ENCODE measurements around the gene GNPNAT1. TPM values are rescaled to one million over a fixed set of nuclear protein-coding genes. Genes with fewer than 3 reads are reported as not detected.

GNPNAT1 gene
- total and polyA plus RNA-seq, 9 of the 15 experiments (the other 6 are each of a cell fraction or from before 2014, with no cell fraction given): 15.8 to 27.7 (median 25.3) TPM

- Histone ChIP-seq H4K20me1 (replicated peaks; ENCODE audit: control insufficient read depth, insufficient read depth, low read length) (no peaks in the 10 kb centered on the region), H3K27ac (ENCODE audit: extremely low read depth, low read depth, low read length) (no peak overlapping the region), H3K9me1 (ENCODE audit: control insufficient read depth, insufficient read depth, low read length) (no peaks in the 10 kb centered on the region), H3K79me2 (ENCODE audit: control insufficient read depth, insufficient read depth, low read length) (no peaks in the 10 kb centered on the region), H3K9me3 (replicated peaks; ENCODE audit: control insufficient read depth, insufficient read depth, low read depth, low read length) (no peaks in the 10 kb centered on the region), H2AFZ (ENCODE audit: low read depth, low read length) (no peak overlapping the region), H3K4me2 (ENCODE audit: insufficient read depth, low read length) (no peak overlapping the region), H3K27me3 (ENCODE audit: control insufficient read depth in 2 of 2, insufficient read depth in 2 of 2, low read length in 2 of 2) (no peaks in the 10 kb centered on the region), H3K9ac (ENCODE audit: insufficient read depth in 1 of 2, low read depth in 2 of 2, low read length in 2 of 2) (no peak overlapping the region), H3K4me3 (no peak overlapping the region), H3K4me1 (replicated peaks in 1 of 2; ENCODE audit: control insufficient read depth in 2 of 2, insufficient read depth in 2 of 2, low read length in 2 of 2) (no peaks in the 10 kb centered on the region), H3K36me3 (ENCODE audit: control insufficient read depth, insufficient read depth, low read length) (peaks cover 53% of the 10 kb centered on the region; the same call in 2 of the 3 replicates)
- in situ Hi-C loops (cut with MboI) (no loop called here), intact Hi-C loops (cut with micrococcal nuclease) (no loop called here)
- DNase-seq (ENCODE audit: extremely low read depth in 1 of 4, low spot score in 3 of 4) (no peak), FAIRE-seq (no peak), ATAC-seq (no peak)
- CTCF ChIA-PET (ENCODE audit: low intra/inter-chr PET ratio): no interaction called here
- no TSS peak for BruUV-seq (replicated peaks)
- TF ChIP-seq, protein P1, sequence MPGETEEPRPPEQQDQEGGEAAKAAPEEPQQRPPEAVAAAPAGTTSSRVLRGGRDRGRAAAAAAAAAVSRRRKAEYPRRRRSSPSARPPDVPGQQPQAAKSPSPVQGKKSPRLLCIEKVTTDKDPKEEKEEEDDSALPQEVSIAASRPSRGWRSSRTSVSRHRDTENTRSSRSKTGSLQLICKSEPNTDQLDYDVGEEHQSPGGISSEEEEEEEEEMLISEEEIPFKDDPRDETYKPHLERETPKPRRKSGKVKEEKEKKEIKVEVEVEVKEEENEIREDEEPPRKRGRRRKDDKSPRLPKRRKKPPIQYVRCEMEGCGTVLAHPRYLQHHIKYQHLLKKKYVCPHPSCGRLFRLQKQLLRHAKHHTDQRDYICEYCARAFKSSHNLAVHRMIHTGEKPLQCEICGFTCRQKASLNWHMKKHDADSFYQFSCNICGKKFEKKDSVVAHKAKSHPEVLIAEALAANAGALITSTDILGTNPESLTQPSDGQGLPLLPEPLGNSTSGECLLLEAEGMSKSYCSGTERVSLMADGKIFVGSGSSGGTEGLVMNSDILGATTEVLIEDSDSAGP (CRISPR knock-in tag; IDR thresholded peaks at IDR 0.05): no peak
- TF ChIP-seq MEIS2 (IDR thresholded peaks at IDR 0.05; ENCODE audit: partially characterized antibody): peak; percentile 3
- POLR2A ChIA-PET: no interaction called here
Measured at GRCh38 chr14:52769887-52770286, 21.5 kb downstream of the GNPNAT1 start.

DNA sequence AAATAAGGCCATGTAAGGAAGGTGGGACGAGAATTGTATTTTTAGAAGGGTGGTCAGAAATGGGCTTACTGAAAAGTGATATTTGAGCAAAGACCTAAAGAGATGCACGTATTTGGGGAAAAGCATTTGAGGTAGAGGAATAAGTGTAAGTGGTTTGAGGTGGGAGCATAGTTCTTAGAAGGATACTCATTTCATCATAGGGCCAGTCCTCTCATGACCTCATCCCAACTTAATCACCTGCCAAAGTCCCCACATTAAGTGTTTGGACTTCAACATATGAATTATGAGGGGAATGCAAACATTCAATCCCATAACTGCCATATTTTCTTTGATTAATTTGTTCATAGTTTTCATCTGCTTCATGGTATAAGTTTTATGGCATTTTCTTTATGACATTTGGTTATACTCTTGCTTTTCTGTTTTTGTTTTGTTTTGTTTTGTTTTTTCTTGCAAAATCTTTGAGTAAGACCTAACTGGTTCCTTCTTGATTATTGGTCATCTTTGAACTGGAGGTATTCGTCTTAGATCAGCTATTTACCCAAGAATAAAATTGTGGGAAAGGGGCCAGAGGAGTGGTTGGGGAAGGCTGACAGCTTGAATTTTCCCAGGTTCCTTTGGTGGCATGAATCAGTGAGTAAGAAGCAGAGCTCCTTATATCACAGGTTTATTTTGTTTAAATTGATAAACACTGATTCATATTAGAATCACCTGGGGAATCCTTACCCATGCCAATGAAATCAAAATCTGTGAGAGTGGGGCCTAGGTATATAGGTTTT lies 24.2 kb downstream of the GNPNAT1 start:
- H2AFZ ChIP-seq (ENCODE audit: low read depth, low read length): no peak overlapping the region
- no peak for ATAC-seq
- H3K9ac ChIP-seq (ENCODE audit: insufficient read depth in 1 of 2, low read depth in 2 of 2, low read length in 2 of 2): no peak overlapping the region
- TF ChIP-seq U2AF2 (optimal IDR thresholded peaks at IDR 0.05; ENCODE audit: low read depth, low read length): no peak
- no peak for TF ChIP-seq ELF2 (CRISPR knock-in tag; IDR thresholded peaks at IDR 0.05)
- TF ChIP-seq ZFPM2 (CRISPR knock-in tag; IDR thresholded peaks at IDR 0.05): no peak
- TF ChIP-seq TEAD2 (tag; IDR thresholded peaks at IDR 0.05): no peak
- no peak for TF ChIP-seq SLC30A9 (CRISPR knock-in tag; IDR thresholded peaks at IDR 0.05)
- no peak for TF ChIP-seq ZNF24 (IDR thresholded peaks at IDR 0.05)
- no peak for TF ChIP-seq TEAD4 (IDR thresholded peaks at IDR 0.05; ENCODE audit: low read length)
- TF ChIP-seq TEAD4 (CRISPR knock-in tag; IDR thresholded peaks at IDR 0.05; ENCODE audit: borderline replicate concordance): no peak
- TF ChIP-seq DMBX1 (CRISPR knock-in tag; IDR thresholded peaks at IDR 0.05; ENCODE audit: borderline replicate concordance): no peak
- no peak for TF ChIP-seq NFXL1 (CRISPR knock-in tag; IDR thresholded peaks at IDR 0.05)
- in situ Hi-C loops (cut with MboI) (no loop called here), intact Hi-C loops (cut with micrococcal nuclease) (no loop called here)
- no TSS peak for BruUV-seq (replicated peaks)
- no peak overlapping the region for H3K27ac ChIP-seq (ENCODE audit: extremely low read depth, low read depth, low read length)
- ChIA-PET CTCF (ENCODE audit: low intra/inter-chr PET ratio) (no interaction called here), POLR2A (no interaction called here)
- no peaks in the 10 kb centered on the region for H3K9me3 ChIP-seq (replicated peaks; ENCODE audit: control insufficient read depth, insufficient read depth, low read depth, low read length)
- DNase-seq (ENCODE audit: extremely low read depth in 1 of 4, low spot score in 3 of 4): no peak
- H3K4me2 ChIP-seq (ENCODE audit: insufficient read depth, low read length): no peak overlapping the region
- H3K9me1 ChIP-seq (ENCODE audit: control insufficient read depth, insufficient read depth, low read length): no peaks in the 10 kb centered on the region
- peaks cover 49% of the 10 kb centered on the region; the same call in 2 of the 3 replicates for H3K36me3 ChIP-seq (ENCODE audit: control insufficient read depth, insufficient read depth, low read length)
- H3K4me1 ChIP-seq (replicated peaks in 1 of 2; ENCODE audit: control insufficient read depth in 2 of 2, insufficient read depth in 2 of 2, low read length in 2 of 2): no peaks in the 10 kb centered on the region
- WGBS (ENCODE audit: insufficient coverage, low coverage, missing lambda C conversion rate): 90% methylated on average over 3 of the region's 3 CpGs
- H3K27me3 ChIP-seq (ENCODE audit: control insufficient read depth in 2 of 2, insufficient read depth in 2 of 2, low read length in 2 of 2): no peaks in the 10 kb centered on the region
- no peak overlapping the region for H3K4me3 ChIP-seq
- no peaks in the 10 kb centered on the region for H3K79me2 ChIP-seq (ENCODE audit: control insufficient read depth, insufficient read depth, low read length)
- no peaks in the 10 kb centered on the region for H4K20me1 ChIP-seq (replicated peaks; ENCODE audit: control insufficient read depth, insufficient read depth, low read length)
- FAIRE-seq: no peak
